ENCODE results near the gene ETFA. TPM values are rescaled to one million over a fixed set of nuclear protein-coding genes. Genes with fewer than 3 reads are reported as not detected.

Gene ETFA
- total RNA-seq, 4 donors from 2014 or later, result 65.8 to 195 (median 159) TPM

GRCh38 chr15:76193934-76194333 lies 117.3 kb downstream of the ETFA start:
- TF ChIP-seq POLR2AphosphoS5 (IDR thresholded peaks at IDR 0.05) (no peak), EP300 (IDR thresholded peaks at IDR 0.05; ENCODE audit: low read depth) (no peak), POLR2A (IDR thresholded peaks at IDR 0.05) (no peak), CTCF (IDR thresholded peaks at IDR 0.05) (no peak)
- peaks cover 30% of the 10 kb centered on the region for H3K27me3 ChIP-seq
- in situ Hi-C loops (cut with MboI; ENCODE audit: low pct_ligation_motif_present in 1 of 4, low pct_unique_long_range_greater_than_20kb in 1 of 4, low sequenced_read_pairs in 3 of 4), result loop anchor here in 2 of 4 donors (25.0 kb wide), 2 partner anchors 143 to 668 kb away; partner anchors contain the start of gene ISL2 (in 1 of the 2)
- no peak overlapping the region for H3K4me3 ChIP-seq
- WGBS, 2 donors (ENCODE audit: low coverage in 1 of 2), result 69% methylated on average over 8 of the region's 8 CpGs; no CpG with 5 or more reads in 1 of the 2 donors
- peaks cover 34 to 44% (median 37%) of the 10 kb centered on the region in 4 donors for H3K4me1 ChIP-seq
- H3K36me3 ChIP-seq, result no peaks in the 10 kb centered on the region
- intact Hi-C loops (cut with DNase I; ENCODE audit: low total_unique reads), result loop anchor here (10.0 kb wide), 1 partner anchor 141 kb away; the partner anchor contains the start of gene ISL2
- DNase-seq, result no peak
- no peaks in the 10 kb centered on the region for H3K9me3 ChIP-seq
- no peak overlapping the region for H3K27ac ChIP-seq

GRCh38 chr15:76192715-76193114 lies 118.6 kb downstream of the ETFA start:
- WGBS, 2 donors (ENCODE audit: low coverage in 1 of 2), result 91% methylated on average over 7 of the region's 8 CpGs; no CpG with 5 or more reads in 1 of the 2 donors
- Histone ChIP-seq H3K36me3 (no peaks in the 10 kb centered on the region), H3K9me3 (no peaks in the 10 kb centered on the region), H3K4me3 (no peak overlapping the region), H3K27me3 (peaks cover 39% of the 10 kb centered on the region), H3K27ac (no peak overlapping the region), H3K4me1 (peaks cover 28 to 34% (median 30%) of the 10 kb centered on the region in 4 donors)
- DNase-seq, result no peak
- in situ Hi-C loops (cut with MboI; ENCODE audit: low pct_ligation_motif_present in 1 of 4, low pct_unique_long_range_greater_than_20kb in 1 of 4, low sequenced_read_pairs in 3 of 4), result loop anchor here in 2 of 4 donors (25.0 kb wide), 2 partner anchors 145 to 670 kb away; partner anchors contain the start of gene ISL2 (in 1 of the 2)
- intact Hi-C loops (cut with DNase I; ENCODE audit: low total_unique reads), result loop anchor here (1.0 to 10.0 kb wide), 3 partner anchors 15 to 142 kb away; partner anchors contain the start of gene ISL2
- TF ChIP-seq EP300 (IDR thresholded peaks at IDR 0.05; ENCODE audit: low read depth), result no peak
- no peak for TF ChIP-seq CTCF (IDR thresholded peaks at IDR 0.05)
- TF ChIP-seq POLR2A (IDR thresholded peaks at IDR 0.05), result no peak
- no peak for TF ChIP-seq POLR2AphosphoS5 (IDR thresholded peaks at IDR 0.05)

- in situ Hi-C loops (cut with MboI; ENCODE audit: low pct_ligation_motif_present in 1 of 4, low pct_unique_long_range_greater_than_20kb in 1 of 4, low sequenced_read_pairs in 3 of 4), result loop anchor here in 2 of 4 donors (25.0 kb wide), 2 partner anchors 146 to 671 kb away; partner anchors contain the start of gene ISL2 (in 1 of the 2)
- Histone ChIP-seq H3K36me3 (no peaks in the 10 kb centered on the region), H3K27ac (no peak overlapping the region), H3K4me1 (peaks cover 18 to 24% (median 20%) of the 10 kb centered on the region in 4 donors), H3K4me3 (no peak overlapping the region), H3K9me3 (no peaks in the 10 kb centered on the region), H3K27me3 (peaks cover 39% of the 10 kb centered on the region)
- TF ChIP-seq POLR2AphosphoS5 (IDR thresholded peaks at IDR 0.05) (no peak), CTCF (IDR thresholded peaks at IDR 0.05) (no peak), POLR2A (IDR thresholded peaks at IDR 0.05) (no peak), EP300 (IDR thresholded peaks at IDR 0.05; ENCODE audit: low read depth) (no peak)
- WGBS, 2 donors (ENCODE audit: low coverage in 1 of 2), result 68% methylated on average over 54 of the region's 55 CpGs; no CpG with 5 or more reads in 1 of the 2 donors
- intact Hi-C loops (cut with DNase I; ENCODE audit: low total_unique reads), result loop anchor here (1.0 to 10.0 kb wide), 3 partner anchors 16 to 143 kb away; partner anchors contain the start of gene ISL2
- no peak for DNase-seq
Measured at GRCh38 chr15:76191539-76192244, 119.6 kb downstream of the ETFA start.
